Keratinocyte (primary cell): Measurements from ENCODE around the gene ARHGAP5. TPM values are rescaled to one million over a fixed set of nuclear protein-coding genes. Genes with fewer than 3 reads are reported as not detected.

Experiments
- DNase-seq: peaks from one replicate; pipeline ENCODE4 v3.0.0-alpha.2; 2011; ENCODE audit warnings: low read depth, missing footprints, low spot score
- FAIRE-seq: peaks from 2 replicates; lab custom pipeline; 2011; peaks lifted over from hg19 to GRCh38; lab: Jason Lieb, UNC
- H2AFZ ChIP-seq: 2 replicates; pipeline ENCODE4 v1.6.0; 2012; ENCODE audit warnings: low read length, control low read depth, inconsistent platforms; ENCODE audit not compliant: control insufficient read depth
- H3K27ac ChIP-seq: 2 replicates; pipeline ENCODE4 v1.5.1; 2011; ENCODE audit warnings: low read length; ENCODE audit not compliant: control insufficient read depth, insufficient read depth
- H3K27me3 ChIP-seq: 3 replicates; pipeline ENCODE4 v1.6.0; 2011; ENCODE audit warnings: low read length; ENCODE audit not compliant: control insufficient read depth, insufficient read depth; ENCODE audit errors: extremely low read depth
- H3K36me3 ChIP-seq, 2 experiments: 2 replicates in 1 of 2; 3 replicates in 1 of 2; pipeline ENCODE4 v1.5.1; 2011; ENCODE audit warnings: low read length in 2 of 2, mild to moderate bottlenecking in 1 of 2; ENCODE audit not compliant: control insufficient read depth in 2 of 2, insufficient read depth in 2 of 2; ENCODE audit errors: extremely low read depth in 1 of 2
- H3K4me1 ChIP-seq: 3 replicates; pipeline ENCODE4 v1.5.1; 2011; ENCODE audit warnings: low read length; ENCODE audit not compliant: control insufficient read depth, insufficient read depth; ENCODE audit errors: extremely low read depth
- H3K4me2 ChIP-seq: 3 replicates; pipeline ENCODE4 v1.6.0; 2011; ENCODE audit warnings: low read depth, low read length; ENCODE audit not compliant: control insufficient read depth, insufficient read depth; ENCODE audit errors: extremely low read depth
- H3K4me3 ChIP-seq, 3 experiments: fragments of 200-600 bp in 1 of 3; sonication (generic) in 1 of 3; 2 replicates in 2 of 3; 3 replicates in 1 of 3; pipeline ENCODE4 v1.5.1; 2011 to 2016; ENCODE audit warnings: low read length in 3 of 3, mild to moderate bottlenecking in 3 of 3, control low read depth in 2 of 3, inconsistent platforms in 1 of 3, low read depth in 1 of 3, mixed read lengths in 1 of 3, mixed run types in 1 of 3, moderate library complexity in 1 of 3; ENCODE audit not compliant: control insufficient read depth in 2 of 3, insufficient read depth in 2 of 3; ENCODE audit errors: extremely low read depth in 1 of 3
- H3K79me2 ChIP-seq: 2 replicates; pipeline ENCODE4 v1.6.0; 2012; ENCODE audit warnings: low read length; ENCODE audit not compliant: control insufficient read depth, insufficient read depth
- H3K9ac ChIP-seq: 3 replicates; pipeline ENCODE4 v1.6.0; 2011; ENCODE audit warnings: low read length; ENCODE audit not compliant: control insufficient read depth, insufficient read depth; ENCODE audit errors: extremely low read depth
- H3K9me1 ChIP-seq: 3 replicates; pipeline ENCODE4 v1.6.0; 2011; ENCODE audit warnings: low read length; ENCODE audit not compliant: control insufficient read depth, insufficient read depth; ENCODE audit errors: extremely low read depth
- H3K9me3 ChIP-seq: 2 replicates; pipeline ENCODE4 v1.5.1; 2012; ENCODE audit warnings: low read depth, low read length; ENCODE audit not compliant: control insufficient read depth
- H4K20me1 ChIP-seq: 3 replicates; pipeline ENCODE4 v1.6.0; 2011; ENCODE audit warnings: low read length; ENCODE audit not compliant: control insufficient read depth, insufficient read depth; ENCODE audit errors: extremely low read depth
- CTCF ChIP-seq, 3 experiments: IDR thresholded peaks in 1 of 3; conservative IDR thresholded peaks in 1 of 3; optimal IDR thresholded peaks in 1 of 3; 2 replicates in 2 of 3; 3 replicates in 1 of 3; pipeline versions ENCODE3 to v1.5.1; 2011; ENCODE audit warnings: low read length in 3 of 3, mild to moderate bottlenecking in 3 of 3, moderate library complexity in 2 of 3, control low read depth in 1 of 3, inconsistent platforms in 1 of 3; ENCODE audit not compliant: insufficient read depth in 2 of 3; ENCODE audit errors: extremely low read depth in 1 of 3
- EZH2 ChIP-seq: IDR thresholded peaks from one replicate; pipeline ENCODE4 v1.6.1; 2012; ENCODE audit warnings: inconsistent platforms, mild to moderate bottlenecking, low read length, moderate library complexity
- dilution Hi-C: fragments of 300-500 bp; cut with MboI; formaldehyde crosslinking; loops from one replicate; pipeline ENCODE4 v1.7.0; 2020; ENCODE audit warnings: low sequenced_read_pairs; ENCODE audit not compliant: extremely low pct_ligation_motif_present
- polyA plus RNA-seq, 5 experiments: library from polyadenylated mRNA; depleted of rRNA in 3 of 5; stranded (reverse) in 3 of 5; stranded (forward) in 1 of 5; unstranded in 1 of 5; fragments of >200 nt; gene quantifications; 1 replicate in 1 of 5; 2 replicates in 3 of 5; 3 replicates in 1 of 5; pipeline versions ENCODE4 v1.2.1 to v1.2.3, GENCODE V29; 2011 to 2012; ENCODE audit warnings: missing spikeins in 2 of 5, low read depth in 1 of 5, low replicate concordance in 1 of 5

ARHGAP5 gene
- polyA plus RNA-seq, 1 donor (not counting 4 experiments of a cell fraction or from before 2014, with no cell fraction given): 43.1 TPM

- DNase-seq (no peak), FAIRE-seq (no peak)
- Histone ChIP-seq H3K36me3 (peaks cover 2 to 11% of the 10 kb centered on the region in 2 experiments), H4K20me1 (no peaks in the 10 kb centered on the region), H3K9ac (no peak overlapping the region), H3K27me3 (no peaks in the 10 kb centered on the region), H3K9me3 (no peaks in the 10 kb centered on the region), H2AFZ (no peak overlapping the region), H3K4me2 (no peak overlapping the region), H3K4me3 (no peak overlapping the region), H3K27ac (no peak overlapping the region), H3K9me1 (no peaks in the 10 kb centered on the region), H3K79me2 (peaks cover 92% of the 10 kb centered on the region), H3K4me1 (no peaks in the 10 kb centered on the region)
- TF ChIP-seq EZH2 (no peak), CTCF (optimal IDR thresholded peaks at IDR 0.05 in 1 of 3, IDR thresholded peaks at IDR 0.05 in 1 of 3, conservative IDR thresholded peaks at IDR 0.05 in 1 of 3; ENCODE audit: extremely low read depth in 1 of 3, insufficient read depth in 2 of 3, low read length in 3 of 3) (no peak)
- dilution Hi-C loops: no loop called here
These were observed 23.1 kb downstream of the ARHGAP5 start for GRCh38 chr14:32100175-32100574.

GRCh38 chr14:32102152-32102787 lies 25.2 kb downstream of the ARHGAP5 start:
- no peaks in the 10 kb centered on the region for H3K4me1 ChIP-seq
- no peaks in the 10 kb centered on the region for H3K9me1 ChIP-seq
- dilution Hi-C loops: no loop called here
- H3K79me2 ChIP-seq: peaks cover 95% of the 10 kb centered on the region
- H2AFZ ChIP-seq: no peak overlapping the region
- no peak for DNase-seq
- H3K36me3 ChIP-seq: peaks cover 1 to 7% of the 10 kb centered on the region in 2 experiments
- H3K4me3 ChIP-seq: no peak overlapping the region
- H4K20me1 ChIP-seq: no peaks in the 10 kb centered on the region
- no peaks in the 10 kb centered on the region for H3K9me3 ChIP-seq
- H3K27ac ChIP-seq: no peak overlapping the region
- H3K9ac ChIP-seq: no peak overlapping the region
- no peaks in the 10 kb centered on the region for H3K27me3 ChIP-seq
- no peak overlapping the region for H3K4me2 ChIP-seq
- TF ChIP-seq EZH2: no peak
- no peak for TF ChIP-seq CTCF (optimal IDR thresholded peaks at IDR 0.05 in 1 of 3, IDR thresholded peaks at IDR 0.05 in 1 of 3, conservative IDR thresholded peaks at IDR 0.05 in 1 of 3; ENCODE audit: extremely low read depth in 1 of 3, insufficient read depth in 2 of 3, low read length in 3 of 3)
- no peak for FAIRE-seq
